ENCODE data around the gene ARHGAP26.

ARHGAP26 gene

GRCh38 chr5:143025971-143026370 is 255.8 kb downstream of the ARHGAP26 start:
- no peak for TF ChIP-seq JUND (IDR thresholded peaks at IDR 0.05; ENCODE audit: low read depth)
- peak in 1 of 2 experiments; percentile 45 for DNase-seq (ENCODE audit: low read depth in 1 of 2, low spot score in 1 of 2)
- in situ Hi-C loops (cut with HindIII; ENCODE audit: low pct_unique_long_range_greater_than_20kb, low sequenced_read_pairs), result no loop called here

- no peak for DNase-seq (ENCODE audit: low read depth in 1 of 2, low spot score in 1 of 2)
- in situ Hi-C loops (cut with HindIII; ENCODE audit: low pct_unique_long_range_greater_than_20kb, low sequenced_read_pairs), result no loop called here
- no peak for TF ChIP-seq JUND (IDR thresholded peaks at IDR 0.05; ENCODE audit: low read depth)
Measured at GRCh38 chr5:143026380-143026779, 256.2 kb downstream of the ARHGAP26 start.

- in situ Hi-C loops (cut with HindIII; ENCODE audit: low pct_unique_long_range_greater_than_20kb, low sequenced_read_pairs), result no loop called here
- TF ChIP-seq JUND (IDR thresholded peaks at IDR 0.05; ENCODE audit: low read depth), result no peak
- no peak for DNase-seq (ENCODE audit: low read depth in 1 of 2, low spot score in 1 of 2)
Measured at GRCh38 chr5:143029293-143029692, 259.1 kb downstream of the ARHGAP26 start.

- no peak for TF ChIP-seq JUND (IDR thresholded peaks at IDR 0.05; ENCODE audit: low read depth)
- in situ Hi-C loops (cut with HindIII; ENCODE audit: low pct_unique_long_range_greater_than_20kb, low sequenced_read_pairs), result no loop called here
- DNase-seq (ENCODE audit: low read depth in 1 of 2, low spot score in 1 of 2), result no peak
Measured at GRCh38 chr5:143030349-143030748, 260.2 kb downstream of the ARHGAP26 start.

DNA sequence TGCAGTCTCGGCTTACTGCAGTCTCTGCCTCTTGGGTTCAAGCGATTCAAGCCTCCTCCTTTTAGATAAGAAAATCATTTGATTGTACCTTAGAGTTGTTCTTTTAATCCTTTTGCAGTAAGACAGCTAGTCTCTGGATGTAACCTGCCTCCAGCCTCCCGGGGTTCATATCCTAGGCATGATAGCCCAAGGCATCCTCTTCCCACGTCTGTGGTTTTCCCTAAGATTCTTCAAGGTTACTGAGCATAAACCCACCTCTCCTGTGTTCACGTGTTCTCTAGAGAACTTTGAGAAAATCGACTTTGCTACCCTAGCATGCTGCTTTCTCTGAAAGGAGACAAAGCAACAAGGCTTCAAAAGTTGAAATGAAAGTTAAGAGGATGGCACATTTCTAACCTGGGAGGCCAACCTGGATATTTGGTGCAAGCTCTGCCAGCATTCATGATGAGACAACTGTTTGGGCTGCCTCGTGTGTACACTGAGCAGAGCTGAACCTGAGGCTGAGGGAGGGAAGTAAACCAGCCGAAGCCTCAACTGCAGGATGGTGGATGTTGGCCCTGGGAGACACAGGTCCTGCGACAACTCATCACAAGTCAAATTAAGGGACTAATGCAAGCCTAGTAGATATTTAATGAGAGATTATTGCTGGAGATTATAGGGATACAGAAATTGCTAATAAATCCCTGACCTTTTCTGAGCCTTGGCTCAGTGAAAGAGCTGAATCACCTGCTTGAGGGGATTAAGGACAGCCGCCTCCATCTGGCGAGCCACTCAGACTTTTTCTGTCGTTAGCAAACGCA is 261.8 kb downstream of the ARHGAP26 start:
- no peak for TF ChIP-seq JUND (IDR thresholded peaks at IDR 0.05; ENCODE audit: low read depth)
- no peak for DNase-seq (ENCODE audit: low read depth in 1 of 2, low spot score in 1 of 2)
- in situ Hi-C loops (cut with HindIII; ENCODE audit: low pct_unique_long_range_greater_than_20kb, low sequenced_read_pairs), result no loop called here

GRCh38 chr5:143032581-143032836 is 262.3 kb downstream of the ARHGAP26 start:
- DNase-seq (ENCODE audit: low read depth in 1 of 2, low spot score in 1 of 2), result no peak
- in situ Hi-C loops (cut with HindIII; ENCODE audit: low pct_unique_long_range_greater_than_20kb, low sequenced_read_pairs), result no loop called here
- TF ChIP-seq JUND (IDR thresholded peaks at IDR 0.05; ENCODE audit: low read depth), result no peak

GRCh38 chr5:143033535-143034250 is 263.5 kb downstream of the ARHGAP26 start:
- TF ChIP-seq JUND (IDR thresholded peaks at IDR 0.05; ENCODE audit: low read depth), result no peak
- DNase-seq (ENCODE audit: low read depth in 1 of 2, low spot score in 1 of 2), result no peak
- in situ Hi-C loops (cut with HindIII; ENCODE audit: low pct_unique_long_range_greater_than_20kb, low sequenced_read_pairs), result no loop called here

DNA sequence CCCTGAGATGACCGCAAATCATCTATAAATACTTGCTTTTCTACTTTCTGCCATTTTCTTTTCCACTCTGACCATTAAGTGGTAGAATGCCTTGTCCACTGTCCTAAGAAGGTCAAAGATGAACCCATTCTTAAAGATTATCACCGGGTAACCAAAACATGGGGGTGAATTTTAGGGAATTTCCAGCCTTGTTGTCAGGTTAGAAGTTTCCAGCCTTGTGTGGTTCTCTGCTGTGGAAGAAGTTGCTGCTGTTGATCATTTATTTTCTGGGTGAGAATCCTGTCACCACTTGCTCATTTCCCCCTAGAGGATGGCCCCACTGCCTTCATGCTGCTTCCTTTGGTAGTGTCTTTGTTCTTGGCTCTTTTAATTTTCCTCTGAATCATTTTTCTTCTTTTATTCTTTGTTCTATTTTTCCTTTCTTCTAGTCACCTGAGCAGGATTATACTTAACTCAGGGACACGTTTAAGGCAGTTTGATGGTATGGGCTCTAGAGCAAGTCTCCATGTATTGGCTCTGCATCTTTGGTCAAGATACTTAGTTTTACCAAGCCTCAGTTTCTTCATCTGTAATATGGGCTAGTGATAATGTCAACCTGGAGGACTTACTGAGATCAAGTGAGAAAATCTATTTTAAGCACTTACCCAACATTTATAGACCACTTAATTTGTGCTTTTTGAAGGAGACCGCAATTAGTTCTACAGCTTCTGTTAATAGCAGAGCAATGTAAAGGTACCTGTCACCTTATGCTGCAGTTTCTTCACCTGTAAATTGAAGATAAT is 266.2 kb downstream of the ARHGAP26 start:
- no peak for DNase-seq (ENCODE audit: low read depth in 1 of 2, low spot score in 1 of 2)
- TF ChIP-seq JUND (IDR thresholded peaks at IDR 0.05; ENCODE audit: low read depth), result no peak
- in situ Hi-C loops (cut with HindIII; ENCODE audit: low pct_unique_long_range_greater_than_20kb, low sequenced_read_pairs), result no loop called here

GRCh38 chr5:143037071-143037470 is 266.9 kb downstream of the ARHGAP26 start:
- TF ChIP-seq JUND (IDR thresholded peaks at IDR 0.05; ENCODE audit: low read depth), result no peak
- in situ Hi-C loops (cut with HindIII; ENCODE audit: low pct_unique_long_range_greater_than_20kb, low sequenced_read_pairs), result no loop called here
- no peak for DNase-seq (ENCODE audit: low read depth in 1 of 2, low spot score in 1 of 2)

- no peak for TF ChIP-seq JUND (IDR thresholded peaks at IDR 0.05; ENCODE audit: low read depth)
- DNase-seq (ENCODE audit: low read depth in 1 of 2, low spot score in 1 of 2), result no peak
- in situ Hi-C loops (cut with HindIII; ENCODE audit: low pct_unique_long_range_greater_than_20kb, low sequenced_read_pairs), result no loop called here
Measured at GRCh38 chr5:143037708-143038107, 267.5 kb downstream of the ARHGAP26 start.

GRCh38 chr5:143040622-143041021 is 270.4 kb downstream of the ARHGAP26 start:
- DNase-seq (ENCODE audit: low read depth in 1 of 2, low spot score in 1 of 2), result no peak
- TF ChIP-seq JUND (IDR thresholded peaks at IDR 0.05; ENCODE audit: low read depth), result no peak
- in situ Hi-C loops (cut with HindIII; ENCODE audit: low pct_unique_long_range_greater_than_20kb, low sequenced_read_pairs), result no loop called here

DNA sequence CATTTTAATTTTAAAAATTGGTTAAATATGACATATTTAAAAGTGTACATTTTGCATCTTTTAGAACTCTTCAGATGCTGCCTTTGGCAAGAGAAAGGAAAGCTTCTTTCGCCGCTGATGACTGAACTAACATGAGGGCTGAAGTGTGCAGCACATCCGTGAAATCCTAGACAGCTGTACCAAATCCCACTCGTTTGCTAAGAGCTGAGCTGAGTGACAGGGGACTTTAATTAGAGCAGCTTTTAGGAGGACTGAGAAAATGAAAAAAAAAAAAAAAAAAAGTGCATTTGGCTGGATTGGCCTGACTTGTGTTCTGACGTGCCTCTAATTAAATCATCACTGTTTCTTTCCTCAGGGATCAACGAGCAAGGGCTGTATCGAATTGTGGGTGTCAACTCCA is 271.3 kb downstream of the ARHGAP26 start:
- in situ Hi-C loops (cut with HindIII; ENCODE audit: low pct_unique_long_range_greater_than_20kb, low sequenced_read_pairs), result no loop called here
- TF ChIP-seq JUND (IDR thresholded peaks at IDR 0.05; ENCODE audit: low read depth), result no peak
- DNase-seq (ENCODE audit: low read depth in 1 of 2, low spot score in 1 of 2), result no peak

Data from T47D (cell line).